CD4-positive, alpha-beta T cell treated with Interleukin-2 at 100 ng/mL for 4 hours (primary cell): ENCODE results near the gene CCDC60.
"Not testable (repeated sequence)": the region's sequence is repeated elsewhere in the genome, so short reads cannot be mapped to it uniquely, and the experiment has no call there.

Experiments used
- DNase-seq: peaks from one replicate; pipeline ENCODE4 v3.0.0-alpha.2; 2020; ENCODE audit warnings: low spot score

Gene CCDC60

DNA sequence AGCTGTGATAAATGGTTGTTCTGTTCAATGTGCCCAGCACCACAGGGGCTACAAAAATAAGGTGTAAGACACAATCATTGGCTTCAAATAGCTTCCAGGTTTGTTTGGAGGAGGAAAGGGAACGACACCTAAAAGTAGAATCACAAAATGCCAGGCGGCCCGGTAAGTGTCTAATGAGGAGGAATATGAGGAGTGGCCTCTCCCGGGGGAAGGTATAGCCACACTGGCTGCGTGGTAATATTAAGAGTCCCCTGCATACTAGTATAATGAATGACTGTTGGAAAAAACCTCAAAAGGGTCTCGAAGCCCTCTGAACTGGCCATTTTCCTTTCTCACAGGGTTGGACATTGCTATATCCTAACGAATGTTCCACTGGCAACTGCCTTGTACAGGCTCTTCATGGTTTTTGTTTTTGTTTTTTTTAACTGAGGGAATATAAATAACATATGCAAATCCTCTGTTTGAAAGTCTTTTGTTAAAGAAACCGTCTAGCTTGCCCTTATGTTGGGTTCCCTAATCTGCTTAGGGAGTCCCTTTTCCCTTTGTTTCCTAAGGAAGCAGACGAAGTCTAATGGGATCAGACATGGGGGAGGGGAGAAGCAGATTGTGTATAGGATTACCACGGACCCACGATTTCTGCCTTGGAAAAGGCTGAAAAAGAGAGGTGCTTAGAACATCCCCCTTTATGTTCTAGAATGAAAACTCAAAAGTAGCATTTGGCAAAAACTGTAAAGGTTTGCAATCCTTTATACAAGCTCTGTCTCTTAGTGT lies 4.2 kb downstream of the CCDC60 start:
- no peak for DNase-seq

DNA sequence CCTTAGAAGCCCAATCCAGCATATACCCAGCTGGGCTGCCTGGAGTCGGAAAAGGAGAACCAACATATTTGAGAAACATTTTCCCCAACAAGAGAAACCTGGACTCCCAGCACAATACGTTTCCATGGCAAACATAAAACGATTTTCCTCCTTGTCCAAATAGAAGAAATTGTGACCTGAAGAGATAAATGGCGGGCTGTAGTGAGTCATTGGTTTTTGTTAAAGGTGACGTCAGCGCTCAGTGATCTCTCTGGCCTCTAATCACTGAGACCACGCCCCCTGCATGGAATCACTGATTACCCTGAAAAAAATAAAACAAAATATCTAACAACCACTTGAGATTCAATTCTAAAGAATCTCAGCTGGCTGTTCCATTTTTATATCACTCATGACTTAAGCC lies 6.0 kb downstream of the CCDC60 start:
- DNase-seq, result no peak

DNA sequence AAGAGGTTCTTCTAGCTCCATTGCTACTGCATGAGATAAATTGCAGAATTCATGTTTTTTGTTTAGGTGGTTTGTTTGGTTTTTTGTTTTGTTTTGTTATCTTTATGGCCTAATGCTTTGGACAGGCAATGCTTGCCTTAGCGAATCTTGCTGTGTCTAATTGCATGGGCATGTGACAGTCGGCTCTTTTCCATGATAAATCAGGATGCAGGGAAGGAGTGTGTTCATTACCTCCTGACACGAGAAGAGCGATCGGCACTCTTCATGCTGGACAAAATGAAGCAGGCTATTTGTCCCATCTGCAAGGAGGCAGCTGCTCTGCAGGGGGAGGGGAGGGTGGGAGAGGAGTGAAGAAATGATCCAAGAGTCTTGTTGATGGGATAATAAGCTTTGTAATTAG lies 6.5 kb downstream of the CCDC60 start:
- DNase-seq, result no peak

DNA sequence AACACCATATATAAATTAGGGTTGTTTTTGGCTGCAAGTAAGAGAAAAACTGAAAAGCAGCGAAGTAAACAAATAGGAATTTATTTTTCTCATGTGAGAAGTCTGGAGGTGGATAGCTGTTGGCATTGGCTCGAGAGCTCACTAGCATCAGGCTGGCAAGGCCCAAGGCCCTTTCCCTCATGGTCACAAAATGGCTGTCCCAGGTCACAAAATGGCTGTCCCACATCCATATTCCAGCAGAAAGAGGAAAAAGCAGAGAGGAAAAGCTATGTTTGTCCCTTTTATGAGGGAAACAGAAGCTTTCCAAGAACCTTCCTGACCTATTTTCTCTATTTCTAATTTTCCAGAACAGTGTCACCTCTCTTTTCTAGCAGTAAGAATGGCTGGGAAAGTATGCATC lies 7.5 kb downstream of the CCDC60 start:
- DNase-seq, result no peak

DNA sequence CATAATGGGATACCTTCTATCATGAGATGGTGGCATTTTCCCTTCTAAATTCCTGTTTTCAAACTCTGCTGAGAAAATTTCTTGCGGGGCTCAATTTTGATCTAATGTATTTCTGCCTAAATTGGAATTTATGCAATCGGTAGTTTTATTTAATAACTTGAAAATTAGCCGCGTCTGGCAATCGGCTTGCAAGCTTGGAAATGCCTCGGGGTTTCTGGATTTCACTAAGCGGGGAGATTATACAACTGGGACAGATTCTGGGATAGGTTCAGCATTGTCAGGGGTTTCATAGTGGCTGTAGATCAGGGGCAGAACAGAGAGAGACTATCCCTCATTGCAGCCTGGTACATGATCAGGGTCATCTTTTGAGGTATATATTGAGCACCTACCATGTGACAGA lies 8.6 kb downstream of the CCDC60 start:
- DNase-seq, result no peak

DNA sequence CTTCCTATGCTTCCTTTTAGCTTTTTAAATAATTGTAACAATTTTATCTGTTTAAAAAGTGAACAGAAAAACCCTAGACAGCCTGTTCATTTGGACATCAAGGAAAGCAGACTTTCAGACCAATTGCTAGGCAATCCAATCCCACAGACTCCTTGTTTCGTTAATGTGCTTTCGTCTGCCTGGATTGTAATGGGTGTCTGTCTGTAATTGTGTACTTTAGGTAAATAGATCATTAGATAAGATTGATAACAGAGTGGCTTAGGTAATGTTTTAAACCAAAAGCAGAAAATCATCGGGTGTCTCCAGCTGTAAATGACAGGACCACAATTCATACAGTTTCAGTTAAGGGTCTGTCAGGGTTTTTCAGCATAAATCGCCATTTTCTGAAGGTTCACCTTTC lies 19.6 kb downstream of the CCDC60 start:
- no peak for DNase-seq

DNA sequence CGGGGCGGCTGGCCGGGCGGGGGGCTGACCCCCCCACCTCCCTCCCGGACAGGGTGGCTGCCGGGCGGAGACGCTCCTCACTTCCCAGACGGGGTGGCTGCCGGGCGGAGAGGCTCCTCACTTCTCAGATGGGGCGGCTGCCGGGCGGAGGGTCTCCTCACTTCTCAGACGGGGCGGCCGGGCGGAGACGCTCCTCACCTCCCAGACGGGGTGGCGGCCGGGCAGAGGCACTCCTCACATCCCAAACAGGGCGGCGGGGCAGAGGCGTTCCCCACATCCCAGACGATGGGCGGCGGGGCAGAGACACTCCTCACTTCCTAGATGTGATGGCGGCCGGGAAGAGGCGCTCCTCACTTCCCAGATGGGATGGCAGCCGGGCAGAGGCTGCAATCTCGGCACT lies 25.8 kb downstream of the CCDC60 start:
- DNase-seq, result not testable (repeated sequence)

DNA sequence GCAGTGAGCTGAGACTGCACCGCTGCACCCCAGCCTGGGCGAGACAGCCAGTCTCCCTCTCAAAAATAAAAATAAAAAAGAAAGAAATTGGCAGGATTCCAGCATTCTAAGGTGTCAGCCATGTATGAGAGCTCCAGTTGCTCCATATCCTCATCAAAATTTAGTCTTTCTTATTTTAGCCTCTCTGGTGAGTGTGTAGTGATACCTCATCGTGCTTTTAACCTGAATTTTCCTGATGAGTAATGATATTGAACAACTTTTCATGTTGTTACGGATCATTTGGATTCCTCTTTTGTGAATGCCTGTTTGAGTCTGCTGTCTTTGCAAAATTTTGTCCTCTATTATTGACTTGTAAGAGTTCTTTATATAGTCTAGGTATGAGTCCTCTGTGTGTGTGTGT lies 28.5 kb downstream of the CCDC60 start:
- no peak for DNase-seq

DNA sequence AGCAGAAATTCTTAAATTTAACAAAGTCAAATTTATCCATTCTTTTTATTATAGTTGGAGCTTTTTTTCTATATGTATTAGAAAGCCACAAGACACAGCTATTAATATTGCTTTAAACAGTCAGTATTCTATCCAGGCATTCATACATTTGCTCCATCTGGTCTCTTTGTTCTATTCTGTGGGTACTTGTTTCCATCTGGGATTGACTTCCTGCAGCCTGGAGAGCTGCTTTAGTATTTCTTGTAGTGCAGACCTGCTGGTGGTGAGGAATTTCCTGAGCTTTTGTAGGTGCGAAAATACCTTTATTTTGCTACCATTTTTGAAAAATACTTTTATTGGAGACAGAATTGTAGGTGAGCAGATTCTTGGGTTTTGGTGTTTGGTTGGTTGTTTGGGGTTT lies 29.0 kb downstream of the CCDC60 start:
- DNase-seq, result no peak

DNA sequence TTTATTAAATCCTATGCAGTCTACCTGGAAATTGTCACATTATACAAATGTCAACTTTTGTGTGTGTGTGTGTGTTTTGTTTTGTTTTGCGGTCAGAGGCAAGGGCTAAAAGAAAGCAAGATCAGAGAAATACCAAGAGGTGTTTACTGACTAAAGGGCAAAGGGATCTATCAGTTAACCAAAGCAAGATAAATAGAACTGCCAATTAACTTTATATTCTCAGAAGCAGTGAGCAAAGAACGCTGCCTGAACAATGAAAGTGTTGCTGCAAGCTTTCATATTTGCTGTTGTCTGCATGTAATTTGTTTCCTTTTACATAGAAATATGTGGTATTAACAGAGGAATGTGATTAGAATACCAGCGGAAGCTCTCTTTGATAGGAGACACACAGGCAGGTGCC lies 30.9 kb downstream of the CCDC60 start:
- DNase-seq, result no peak

DNA sequence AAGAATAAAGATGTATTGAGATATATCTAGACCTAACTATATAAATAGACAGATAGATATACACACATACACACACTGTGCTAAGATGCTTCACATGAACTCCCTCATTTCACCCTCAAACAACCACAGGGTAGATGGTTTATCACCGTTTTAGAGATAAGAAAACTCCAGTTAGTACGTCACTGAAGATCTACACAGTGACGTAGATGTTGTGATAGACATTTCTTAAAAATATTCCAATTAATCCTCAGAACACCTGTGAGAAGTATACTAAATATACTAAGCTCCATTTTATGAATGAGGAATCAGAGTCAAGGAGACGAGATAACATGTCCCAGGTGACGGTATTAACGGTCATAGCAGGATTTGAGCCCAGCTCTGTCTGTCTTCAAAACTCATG lies 31.5 kb downstream of the CCDC60 start:
- DNase-seq, result no peak

DNA sequence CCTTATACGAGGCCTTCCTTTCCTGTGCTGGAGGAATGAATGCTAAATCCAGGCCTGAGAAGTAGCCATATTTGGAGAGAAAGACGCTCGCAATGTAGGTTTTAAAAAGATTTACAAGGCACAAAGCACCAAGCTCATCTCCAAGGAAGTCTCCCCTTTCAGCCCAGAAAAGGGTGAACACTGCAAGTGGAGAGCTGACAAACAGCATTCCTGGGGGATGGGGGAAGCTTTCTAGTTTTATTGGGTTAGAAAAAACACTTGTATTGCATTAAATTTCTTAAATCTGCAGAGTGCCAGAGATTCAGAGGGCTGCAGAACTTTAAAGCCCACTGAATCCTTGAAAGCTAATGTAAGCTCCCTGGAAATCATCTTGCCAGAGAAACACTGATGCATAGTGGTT lies 34.6 kb downstream of the CCDC60 start:
- DNase-seq, result no peak

DNA sequence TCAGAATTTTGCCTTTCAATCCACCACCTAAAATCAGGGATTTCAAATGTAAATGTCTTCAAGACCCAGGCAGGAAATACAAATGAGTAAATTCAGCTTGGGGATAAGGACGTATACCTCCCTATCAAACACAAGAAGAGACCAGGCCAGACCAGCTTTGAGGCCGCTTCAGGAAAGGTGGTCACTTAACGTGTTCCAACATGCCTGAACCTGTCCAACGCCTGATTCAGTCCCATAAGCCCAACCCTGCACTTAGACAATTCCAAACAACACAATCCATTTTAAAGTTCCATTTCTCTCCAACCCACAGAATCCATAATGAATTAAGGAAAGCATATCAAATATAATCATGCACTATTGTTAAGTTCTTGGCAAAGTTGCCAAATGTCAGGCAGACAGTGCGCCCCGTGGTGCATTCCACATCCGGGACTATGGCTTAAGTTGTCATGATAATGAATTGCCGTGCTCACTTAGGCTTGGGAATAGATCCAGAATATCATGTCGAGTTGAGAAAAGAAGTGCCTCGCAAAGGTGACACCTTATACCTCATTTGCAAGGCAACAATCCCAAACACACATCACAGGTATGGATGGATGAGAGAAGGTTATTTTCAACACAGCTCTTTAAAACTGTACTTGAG lies 35.5 kb downstream of the CCDC60 start:
- no peak for DNase-seq

DNA sequence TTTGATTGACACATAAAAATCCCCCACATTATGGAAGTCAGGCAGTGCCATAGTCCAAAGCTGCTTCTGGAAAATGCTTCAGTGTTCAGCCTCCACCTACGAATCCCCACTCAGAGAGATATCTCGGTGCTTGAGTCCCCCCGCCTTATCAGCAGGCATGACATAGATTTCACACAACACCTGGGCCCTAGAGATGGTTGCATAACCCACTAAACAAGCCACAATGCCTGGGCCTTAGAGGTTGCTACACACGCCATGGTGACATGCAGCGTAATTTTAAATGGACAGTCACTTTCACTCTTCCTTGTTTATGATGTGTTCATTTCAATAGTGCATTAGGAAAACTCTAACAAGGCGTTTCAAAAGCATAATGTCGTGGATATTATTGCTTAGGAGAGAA lies 38.0 kb downstream of the CCDC60 start:
- no peak for DNase-seq

DNA sequence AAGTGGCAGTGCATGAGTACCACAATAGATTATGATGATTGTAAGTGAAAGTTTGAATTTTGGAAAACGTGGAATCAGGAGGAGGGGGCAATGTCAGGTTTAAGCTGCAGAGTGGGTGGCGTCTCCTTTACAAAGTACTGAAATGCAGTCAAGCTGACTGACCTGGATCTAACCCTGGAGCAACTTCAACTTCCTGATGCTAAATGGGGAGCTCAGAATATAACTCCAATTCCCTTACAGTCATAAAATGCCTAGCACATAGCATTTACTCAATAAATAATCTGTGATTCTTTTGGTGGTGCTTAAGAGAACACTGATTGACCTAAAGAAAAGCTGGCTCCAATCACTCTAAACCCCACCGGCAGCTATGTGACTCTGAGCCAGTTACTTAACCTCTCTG lies 38.5 kb downstream of the CCDC60 start:
- DNase-seq, result no peak

DNA sequence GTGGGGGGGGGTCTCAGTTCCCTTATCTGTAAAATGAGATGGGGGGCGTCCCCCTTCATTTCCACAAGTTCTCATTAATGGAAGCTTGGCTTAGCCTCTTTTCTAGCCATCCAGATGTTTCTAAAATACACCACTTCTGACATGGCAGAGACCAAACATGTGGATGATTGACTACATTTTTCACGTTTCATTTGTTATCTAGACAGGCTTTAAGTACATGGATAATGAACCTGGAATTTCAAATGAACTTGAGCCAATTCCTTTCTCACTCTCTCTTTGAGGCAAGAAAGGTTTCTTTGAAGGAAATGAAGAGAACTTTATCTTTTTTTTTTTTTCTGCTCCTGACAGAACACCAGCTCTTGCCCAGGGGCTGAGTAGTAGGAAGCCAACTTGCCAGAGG lies 39.1 kb downstream of the CCDC60 start:
- no peak for DNase-seq

DNA sequence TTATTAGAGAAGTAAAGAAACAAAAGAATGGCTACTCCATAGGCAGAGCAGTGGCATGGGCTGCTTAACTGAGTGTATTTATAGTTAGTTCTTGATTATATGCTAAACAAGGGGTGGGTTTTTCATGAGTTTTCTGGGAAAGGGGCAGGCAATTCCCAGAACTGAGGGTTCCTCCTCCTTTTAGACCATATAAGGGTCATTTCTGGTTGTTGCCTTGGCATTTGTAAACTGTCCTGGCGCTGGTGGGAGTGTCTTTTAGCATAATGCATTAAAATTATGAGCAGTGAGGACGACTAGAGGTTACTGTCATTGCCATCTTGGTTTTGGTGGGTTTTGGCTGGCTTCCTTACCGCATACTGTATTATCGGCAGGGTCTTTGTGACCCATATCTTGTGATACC lies 40.1 kb downstream of the CCDC60 start:
- no peak for DNase-seq

DNA sequence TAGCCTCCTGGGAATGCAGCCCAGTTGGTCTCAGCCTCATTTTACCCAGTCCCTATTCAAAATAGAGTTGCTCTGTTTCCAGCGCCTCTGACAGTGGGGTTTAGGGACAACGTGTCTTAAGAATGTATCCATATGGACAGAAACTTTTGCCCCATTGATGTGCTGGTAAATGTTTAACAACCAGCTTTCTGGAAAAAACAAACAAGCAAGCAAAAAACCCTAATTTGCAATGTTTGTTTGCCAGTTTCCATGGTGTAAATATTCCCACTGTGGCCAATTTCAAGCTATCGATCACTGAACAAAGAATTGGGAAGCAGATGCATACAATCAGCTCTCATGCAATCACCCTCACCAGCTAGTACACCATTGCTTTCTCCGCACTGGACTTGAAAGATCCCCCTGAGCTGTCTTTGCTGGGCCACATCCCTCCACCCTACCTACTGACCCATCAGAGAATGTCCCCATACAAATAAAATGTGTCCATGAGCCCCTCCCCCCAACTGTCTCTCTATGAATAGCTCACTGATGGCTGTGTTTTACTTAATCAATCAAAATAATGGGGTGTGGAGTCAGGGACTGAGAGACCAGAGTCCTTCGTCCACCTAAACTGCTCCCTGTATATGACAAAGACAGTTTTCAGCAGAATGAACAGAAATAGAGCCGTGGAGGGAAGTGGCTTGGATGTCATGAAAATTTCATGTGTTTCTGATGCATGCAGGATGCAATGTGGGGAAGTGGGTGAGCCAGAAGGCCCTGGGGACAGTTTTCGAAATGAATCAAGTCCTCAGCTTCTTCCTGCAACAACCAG lies 40.8 kb downstream of the CCDC60 start:
- no peak for DNase-seq

DNA sequence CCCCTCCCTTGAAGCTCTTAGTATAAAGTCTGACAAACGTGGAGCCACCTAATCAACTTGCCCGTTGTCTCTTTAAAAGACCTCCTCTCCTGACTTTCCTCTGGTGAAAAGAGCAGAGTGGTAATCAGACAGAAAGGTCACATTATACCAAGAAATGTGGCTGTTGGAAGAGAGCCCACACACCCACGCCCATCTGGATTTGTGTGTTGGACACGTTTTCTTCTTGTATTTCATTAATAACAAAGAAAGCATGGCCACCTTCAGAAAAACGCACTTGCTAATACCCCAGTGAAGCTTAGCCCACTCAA lies 41.3 kb downstream of the CCDC60 start:
- DNase-seq, result no peak

DNA sequence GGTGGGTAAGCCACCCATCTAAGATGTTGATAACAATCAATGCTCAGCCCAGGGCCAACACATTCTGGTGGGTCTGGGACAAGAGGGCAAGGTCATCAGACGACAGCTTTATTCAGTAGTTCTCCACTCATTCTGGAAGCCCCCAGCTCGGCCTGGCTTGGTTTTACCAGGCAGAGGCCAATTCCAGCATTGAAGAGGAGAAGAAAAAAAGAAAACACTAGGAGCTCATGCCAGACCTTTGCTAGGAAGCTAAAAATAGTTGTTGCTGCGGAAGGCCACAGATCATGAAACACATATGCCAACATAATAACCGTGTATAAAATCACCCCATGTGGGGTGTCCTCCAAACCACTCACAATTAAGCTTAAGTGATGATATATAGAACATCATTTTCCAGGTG lies 44.4 kb downstream of the CCDC60 start:
- no peak for DNase-seq

DNA sequence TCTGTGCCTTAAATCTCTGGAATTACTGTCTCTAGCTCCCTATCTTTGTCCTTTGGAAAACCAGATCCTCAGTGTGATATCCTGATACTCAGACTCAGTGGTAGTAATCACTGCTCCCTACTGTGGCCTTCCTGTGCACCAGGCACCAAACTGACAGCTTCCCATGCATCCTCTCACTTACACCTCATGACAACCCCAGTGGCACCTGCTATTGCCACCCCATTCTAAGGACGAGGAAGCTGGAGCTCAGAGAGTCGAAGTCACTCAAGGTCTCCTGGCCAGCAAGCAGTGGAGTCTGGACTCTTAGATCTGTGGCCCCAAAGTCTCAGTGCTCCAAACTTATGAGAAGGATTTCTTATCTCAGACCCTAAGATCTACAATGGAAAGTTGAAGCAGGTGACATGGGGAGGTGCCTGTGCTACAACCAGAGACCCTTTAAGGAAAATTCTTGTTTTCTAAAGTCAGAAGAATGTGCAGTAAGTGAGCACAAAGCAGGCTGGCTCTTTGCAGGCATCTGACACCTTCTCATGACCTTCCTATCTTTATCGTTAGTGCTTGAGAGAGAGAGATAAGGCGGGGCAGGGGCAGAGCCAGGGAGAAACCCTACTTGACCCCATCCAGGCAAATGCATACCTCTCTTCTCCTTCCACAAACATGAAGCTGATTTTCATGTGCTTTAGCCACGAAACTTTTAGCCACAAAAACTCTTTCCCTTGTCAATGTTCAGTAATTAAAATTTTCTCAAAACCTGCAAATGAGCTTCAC lies 47.1 kb downstream of the CCDC60 start:
- DNase-seq, result no peak

DNA sequence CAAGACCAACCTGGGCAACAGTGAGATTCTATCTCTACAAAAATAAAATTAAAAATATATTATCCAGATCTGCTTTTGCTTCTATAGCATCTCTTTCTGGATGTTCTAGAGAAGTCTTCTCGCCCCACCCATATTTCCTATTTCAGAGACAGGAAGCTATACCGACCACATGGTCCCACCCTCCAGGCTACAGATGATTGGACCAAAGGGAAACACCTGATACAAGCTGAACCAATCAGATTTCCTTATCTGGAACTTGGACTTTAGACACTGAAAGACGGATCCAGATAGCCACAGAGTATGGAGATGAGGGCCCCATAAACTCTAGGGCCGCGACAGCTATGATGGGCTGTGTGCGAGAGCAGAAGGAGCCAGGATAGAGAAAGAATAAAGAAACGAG lies 48.7 kb downstream of the CCDC60 start:
- no peak for DNase-seq

DNA sequence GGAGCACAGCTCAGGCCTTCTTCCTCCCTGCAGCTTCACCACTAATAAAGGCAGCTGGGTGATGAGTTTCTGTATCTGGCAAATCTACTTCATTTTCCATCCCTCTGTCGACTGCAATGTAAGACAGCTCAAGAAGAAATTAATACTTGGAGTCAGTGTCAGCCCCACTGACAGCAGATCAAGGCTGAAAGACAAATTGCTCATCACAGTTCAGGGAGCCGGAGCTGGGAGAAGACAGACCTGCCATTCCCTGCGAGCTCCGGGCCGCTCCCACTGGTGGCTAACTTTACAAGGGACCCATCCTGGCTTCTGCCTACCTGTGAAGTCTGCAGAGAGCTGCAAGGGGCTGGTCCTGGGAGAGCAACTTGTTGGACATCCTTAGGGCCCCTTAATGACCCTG lies 49.8 kb downstream of the CCDC60 start:
- DNase-seq, result no peak
